ENCODE measurements around the gene NELFCD. TPM values are rescaled to one million over a fixed set of nuclear protein-coding genes. Genes with fewer than 3 reads are reported as not detected.

NELFCD gene
- total RNA-seq, 1 donor from 2014 or later = 70.4 TPM

DNA sequence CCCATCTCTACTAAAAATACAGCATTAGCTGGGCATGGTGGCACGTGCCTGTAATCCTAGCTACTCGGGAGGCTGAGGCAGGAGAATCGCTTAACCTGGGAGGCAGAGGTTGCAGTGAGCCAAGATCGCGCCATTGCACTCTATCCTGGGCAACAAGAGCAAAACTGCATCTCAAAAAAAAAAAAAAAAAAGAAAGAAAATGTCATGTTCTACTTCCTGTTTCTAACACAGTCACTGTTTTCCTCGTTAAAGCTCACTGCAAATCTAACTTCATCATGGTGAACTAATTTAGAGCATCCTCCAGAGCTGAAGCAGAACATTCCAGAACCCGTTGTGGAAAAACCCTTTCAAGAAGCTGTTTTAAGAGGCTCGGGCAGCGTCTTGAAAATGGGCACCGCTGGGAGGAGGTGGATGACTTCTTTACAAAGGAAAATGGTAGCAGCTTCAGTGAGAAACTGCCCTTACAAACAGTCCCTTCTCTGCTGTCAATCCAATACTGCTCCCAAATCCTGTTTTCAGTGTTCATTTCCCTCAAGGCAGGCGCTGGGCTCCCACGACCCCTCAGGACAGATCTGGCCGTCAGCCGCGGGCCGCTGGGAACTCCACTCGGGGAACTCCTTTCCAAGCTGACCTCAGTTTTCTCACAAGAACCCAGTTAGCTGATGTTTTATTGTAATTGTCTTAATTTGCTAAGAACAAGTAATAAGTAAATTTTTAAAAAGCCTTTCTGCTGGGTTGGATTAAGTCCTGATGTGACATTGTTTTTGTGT, 13.5 kb downstream of the NELFCD start:
- H3K27me3 ChIP-seq (ENCODE audit: insufficient read depth, low read length) = no peaks in the 10 kb centered on the region
- H4K20me1 ChIP-seq (ENCODE audit: insufficient read depth, low read length) = peaks cover 3% of the 10 kb centered on the region
- H3K27me3 Mint-ChIP-seq (ENCODE audit: low read depth, unreplicated experiment) = no peaks in the 10 kb centered on the region
- H2AFZ ChIP-seq (ENCODE audit: low read depth, low read length) = no peak overlapping the region
- no peaks in the 10 kb centered on the region for H3K4me1 ChIP-seq (ENCODE audit: insufficient read depth, low read length)
- FAIRE-seq (no peak), DNase-seq (ENCODE audit: low read depth) (no peak)
- H3K4me3 Mint-ChIP-seq (ENCODE audit: unreplicated experiment) = no peak overlapping the region
- H3K9me3 Mint-ChIP-seq (ENCODE audit: unreplicated experiment) = no peaks in the 10 kb centered on the region
- no peaks in the 10 kb centered on the region for H3K9me3 ChIP-seq (ENCODE audit: insufficient read depth, low read depth, low read length)
- TF ChIP-seq, protein P1, sequence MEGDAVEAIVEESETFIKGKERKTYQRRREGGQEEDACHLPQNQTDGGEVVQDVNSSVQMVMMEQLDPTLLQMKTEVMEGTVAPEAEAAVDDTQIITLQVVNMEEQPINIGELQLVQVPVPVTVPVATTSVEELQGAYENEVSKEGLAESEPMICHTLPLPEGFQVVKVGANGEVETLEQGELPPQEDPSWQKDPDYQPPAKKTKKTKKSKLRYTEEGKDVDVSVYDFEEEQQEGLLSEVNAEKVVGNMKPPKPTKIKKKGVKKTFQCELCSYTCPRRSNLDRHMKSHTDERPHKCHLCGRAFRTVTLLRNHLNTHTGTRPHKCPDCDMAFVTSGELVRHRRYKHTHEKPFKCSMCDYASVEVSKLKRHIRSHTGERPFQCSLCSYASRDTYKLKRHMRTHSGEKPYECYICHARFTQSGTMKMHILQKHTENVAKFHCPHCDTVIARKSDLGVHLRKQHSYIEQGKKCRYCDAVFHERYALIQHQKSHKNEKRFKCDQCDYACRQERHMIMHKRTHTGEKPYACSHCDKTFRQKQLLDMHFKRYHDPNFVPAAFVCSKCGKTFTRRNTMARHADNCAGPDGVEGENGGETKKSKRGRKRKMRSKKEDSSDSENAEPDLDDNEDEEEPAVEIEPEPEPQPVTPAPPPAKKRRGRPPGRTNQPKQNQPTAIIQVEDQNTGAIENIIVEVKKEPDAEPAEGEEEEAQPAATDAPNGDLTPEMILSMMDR (IDR thresholded peaks at IDR 0.05; ENCODE audit: insufficient read depth, low read depth, low read length) = no peak
- no peak for TF ChIP-seq EZH2 (IDR thresholded peaks at IDR 0.05; ENCODE audit: insufficient read depth, low read length)
- H3K79me2 ChIP-seq (ENCODE audit: insufficient read depth, low read length) = no peaks in the 10 kb centered on the region
- no peak overlapping the region for H3K4me2 ChIP-seq (ENCODE audit: low read length)
- H3K36me3 ChIP-seq (ENCODE audit: insufficient read depth, low read length) = peaks cover 57% of the 10 kb centered on the region
- H3K36me3 Mint-ChIP-seq (ENCODE audit: low read depth, unreplicated experiment) = peaks cover 12% of the 10 kb centered on the region
- no peak overlapping the region for H3K27ac ChIP-seq (ENCODE audit: low read depth, low read length)
- H3K4me3 ChIP-seq (ENCODE audit: insufficient read depth, low read depth, low read length) = no peak overlapping the region
- H3K9ac ChIP-seq (ENCODE audit: low read length) = no peak overlapping the region
- H3K27ac Mint-ChIP-seq (ENCODE audit: unreplicated experiment) = no peak overlapping the region
- H3K4me1 Mint-ChIP-seq (ENCODE audit: low read depth, unreplicated experiment) = peaks cover 5% of the 10 kb centered on the region

DNA sequence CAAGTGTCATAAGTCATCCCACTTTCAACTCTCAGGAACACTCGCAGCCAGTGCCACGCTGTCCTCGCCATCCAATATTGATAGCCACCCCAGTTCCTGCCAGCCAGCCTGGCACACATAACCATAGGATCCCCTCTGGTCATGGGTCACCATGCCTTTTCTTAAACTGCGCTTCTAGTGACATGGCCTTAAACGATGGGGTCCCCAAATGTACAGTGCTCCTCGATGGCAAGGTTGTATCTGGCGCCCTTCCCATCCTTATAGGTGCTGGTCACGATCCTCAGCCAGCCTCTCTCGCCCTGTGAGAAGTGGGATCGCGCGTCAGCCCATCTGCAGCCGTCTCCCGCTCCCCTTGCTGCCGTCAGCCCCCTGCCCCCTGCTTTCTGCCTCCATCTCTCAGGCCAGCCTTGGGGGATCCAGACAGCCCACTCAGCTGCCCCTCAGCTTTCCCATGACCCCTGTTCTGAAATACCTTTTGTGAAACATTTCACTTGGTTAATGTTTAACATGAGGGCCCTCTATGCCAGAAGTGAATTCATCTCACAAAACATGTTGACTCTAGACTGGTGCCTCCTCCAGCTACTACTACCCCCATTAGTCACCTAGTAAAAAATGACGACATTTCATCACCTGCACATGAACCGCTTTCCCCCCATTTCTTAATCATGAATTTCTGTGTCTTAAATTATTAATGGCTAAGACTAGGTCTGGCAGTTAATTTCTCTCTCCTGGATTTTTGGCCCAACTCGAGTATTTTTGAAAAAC, 14.6 kb downstream of the NELFCD start:
- Mint-ChIP-seq H3K9me3 (ENCODE audit: unreplicated experiment) (no peaks in the 10 kb centered on the region), H3K4me1 (ENCODE audit: low read depth, unreplicated experiment) (peaks cover 5% of the 10 kb centered on the region), H3K27me3 (ENCODE audit: low read depth, unreplicated experiment) (no peaks in the 10 kb centered on the region), H3K4me3 (ENCODE audit: unreplicated experiment) (no peak overlapping the region), H3K27ac (ENCODE audit: unreplicated experiment) (peak overlapping the region; percentile 48), H3K36me3 (ENCODE audit: low read depth, unreplicated experiment) (peaks cover 18% of the 10 kb centered on the region)
- no peak overlapping the region for H3K4me2 ChIP-seq (ENCODE audit: low read length)
- no peaks in the 10 kb centered on the region for H3K4me1 ChIP-seq (ENCODE audit: insufficient read depth, low read length)
- TF ChIP-seq EZH2 (IDR thresholded peaks at IDR 0.05; ENCODE audit: insufficient read depth, low read length) = no peak
- TF ChIP-seq, protein P1 (IDR thresholded peaks at IDR 0.05; ENCODE audit: insufficient read depth, low read depth, low read length) = no peak
- no peaks in the 10 kb centered on the region for H3K9me3 ChIP-seq (ENCODE audit: insufficient read depth, low read depth, low read length)
- H2AFZ ChIP-seq (ENCODE audit: low read depth, low read length) = no peak overlapping the region
- H3K4me3 ChIP-seq (ENCODE audit: insufficient read depth, low read depth, low read length) = no peak overlapping the region
- FAIRE-seq = no peak
- peaks cover 56% of the 10 kb centered on the region for H3K36me3 ChIP-seq (ENCODE audit: insufficient read depth, low read length)
- no peak overlapping the region for H3K9ac ChIP-seq (ENCODE audit: low read length)
- no peaks in the 10 kb centered on the region for H3K27me3 ChIP-seq (ENCODE audit: insufficient read depth, low read length)
- DNase-seq (ENCODE audit: low read depth) = no peak
- no peaks in the 10 kb centered on the region for H3K79me2 ChIP-seq (ENCODE audit: insufficient read depth, low read length)
- H4K20me1 ChIP-seq (ENCODE audit: insufficient read depth, low read length) = peaks cover 3% of the 10 kb centered on the region
- H3K27ac ChIP-seq (ENCODE audit: low read depth, low read length) = no peak overlapping the region

Measured in astrocyte (in vitro differentiated cells and primary cell).